DMS 273 (cell line): Measurements from ENCODE around the gene DENR.
A peak's percentile ranks its signal among the peaks of the same experiment; 100 is the strongest.

ENCODE experiments used
- DNase-seq: peaks from one replicate; lab custom pipeline; 2025; ENCODE audit not compliant: unreplicated experiment; lab: John Stamatoyannopoulos, UW

Gene DENR

GRCh38 chr12:122813310-122813713 lies 60.7 kb downstream of the DENR start:
- DNase-seq, result no peak

- DNase-seq, result peak; percentile 53
Observed at GRCh38 chr12:122819209-122819785, 66.7 kb downstream of the DENR start.

- DNase-seq, result no peak
Observed at GRCh38 chr12:122820138-122820537, 67.5 kb downstream of the DENR start.
